Amniotic epithelial cell (primary cell): ENCODE results near the gene ZNF669.

Source experiments
- DNase-seq: peaks from one replicate; pipeline ENCODE4 v3.0.0-alpha.2; 2010; ENCODE audit warnings: low read depth

Gene ZNF669

DNA sequence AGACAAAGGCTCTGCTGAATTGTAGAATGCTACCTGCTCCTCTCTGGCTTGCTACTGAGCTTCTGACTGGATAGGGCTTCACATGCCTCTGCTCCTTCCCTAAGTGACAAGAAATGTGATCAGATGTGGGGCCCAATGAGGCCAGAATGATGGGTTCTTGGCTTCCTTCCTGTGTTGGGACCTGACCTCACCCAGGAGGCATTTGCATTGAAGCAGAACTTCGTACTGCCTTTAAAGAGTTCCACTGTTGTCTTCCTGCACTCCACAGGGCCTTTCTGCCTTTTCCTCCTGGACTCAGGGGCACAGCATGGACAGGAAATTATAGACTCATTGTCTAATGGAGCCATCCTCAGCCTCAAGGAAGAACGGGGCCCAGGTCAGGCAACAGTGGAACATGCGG lies 39.9 kb downstream of the ZNF669 start:
- DNase-seq = no peak

DNA sequence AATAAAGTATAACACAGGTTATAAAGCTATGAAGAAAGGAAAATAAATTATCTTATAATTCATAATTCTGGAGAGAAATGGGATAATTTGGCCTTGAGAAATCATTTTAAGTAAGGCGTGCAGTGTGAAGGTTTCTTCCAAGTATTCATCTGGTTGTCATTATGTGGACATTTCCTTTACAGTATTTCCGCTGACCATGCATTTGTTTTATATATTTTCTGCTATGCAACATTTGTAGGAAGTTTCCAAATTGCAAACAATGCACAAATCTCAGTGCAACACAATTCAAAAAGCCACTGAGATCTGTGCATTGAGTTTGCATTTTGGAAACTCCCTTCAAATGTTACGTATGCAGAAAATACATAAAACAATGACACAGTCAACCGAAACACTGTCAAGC lies 43.4 kb downstream of the ZNF669 start:
- DNase-seq = no peak

DNA sequence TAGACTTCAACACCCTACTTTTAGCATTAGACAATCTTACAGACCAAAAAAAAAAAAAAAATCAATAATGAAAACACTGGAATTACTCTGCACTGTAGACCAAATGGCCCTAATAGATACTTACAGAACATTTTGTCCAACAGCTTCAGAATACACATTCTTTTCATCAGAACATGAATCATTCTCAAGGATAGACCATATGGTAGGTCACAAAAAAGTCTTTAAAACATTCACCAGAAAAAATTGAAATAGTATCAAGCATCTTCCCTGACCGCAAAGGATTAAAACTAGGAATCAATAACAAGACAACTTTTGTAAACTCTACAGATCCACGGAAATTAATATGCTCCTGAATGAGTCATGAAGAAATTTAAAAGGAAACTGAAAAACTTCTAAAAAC lies 48.1 kb downstream of the ZNF669 start:
- no peak for DNase-seq

DNA sequence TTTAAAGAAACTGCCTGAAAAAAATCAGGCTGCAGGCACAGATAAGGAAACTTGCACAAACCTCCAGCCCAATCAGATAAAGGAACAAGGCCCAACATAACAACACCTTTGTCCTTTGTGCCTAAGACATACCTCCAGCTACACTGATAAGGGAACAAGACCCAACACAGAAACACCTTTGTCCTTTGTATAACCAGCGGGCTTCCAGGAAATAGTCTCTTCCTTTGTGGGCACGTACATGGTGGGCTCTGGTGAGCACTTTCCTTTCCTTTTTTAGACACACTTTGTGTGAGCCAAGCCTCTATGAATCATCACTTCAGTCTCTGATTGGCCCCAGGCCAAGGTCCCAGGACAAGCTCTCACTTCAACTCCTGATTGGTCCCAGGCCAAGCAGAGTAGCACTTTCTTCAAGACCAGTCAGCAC lies 49.2 kb downstream of the ZNF669 start:
- peak; percentile 16 for DNase-seq
